Right atrium auricular region (tissue), 2 donors: ENCODE measurements around the gene PRKAG1. TPM values are rescaled to one million over a fixed set of nuclear protein-coding genes. Genes with fewer than 3 reads are reported as not detected.

Source experiments
- DNase-seq: peaks from one replicate; pipeline ENCODE4 v3.0.0-alpha.2; 2019; ENCODE audit warnings: low spot score
- H3K27ac ChIP-seq, 2 donors: fragments of 200-600 bp; sonication (generic); 1 replicate in 1 of 2; 2 replicates in 1 of 2; pipeline ENCODE4 v1.5.1; 2016 to 2019
- H3K27me3 ChIP-seq, 2 donors: fragments of 200-600 bp; sonication (generic); one replicate each; pipeline versions ENCODE4 v1.5.1 to v1.6.0; 2017 to 2019
- H3K36me3 ChIP-seq: fragments of 200-600 bp; sonication (generic); one replicate; pipeline ENCODE4 v1.5.1; 2016
- H3K4me1 ChIP-seq, 2 donors: fragments of 200-600 bp; sonication (generic); one replicate each; pipeline versions ENCODE4 v1.5.1 to v1.6.0; 2017 to 2019
- H3K4me3 ChIP-seq, 2 donors: fragments of 200-600 bp; sonication (generic); 1 replicate in 1 of 2; 2 replicates in 1 of 2; pipeline ENCODE4 v1.5.1; 2017 to 2019; ENCODE audit warnings: mild to moderate bottlenecking in 1 of 2, moderate library complexity in 1 of 2
- H3K9me3 ChIP-seq, 2 donors: fragments of 200-600 bp; sonication (generic); one replicate each; pipeline ENCODE4 v1.5.1; 2019
- CTCF ChIP-seq, 2 donors: fragments of 200-600 bp; sonication (generic); IDR thresholded peaks; one replicate each; pipeline ENCODE4 v1.5.1; 2019; ENCODE audit warnings: antibody characterized with exemption in 2 of 2
- total RNA-seq, 2 donors: library from RNA; depleted of rRNA; stranded (reverse); fragments of >200 nt; gene quantifications; one replicate each; pipeline ENCODE4 v1.1.0, GENCODE V29; 2016

PRKAG1 gene
- total RNA-seq, 2 donors from 2014 or later: 68.5 to 74.8 TPM

DNA sequence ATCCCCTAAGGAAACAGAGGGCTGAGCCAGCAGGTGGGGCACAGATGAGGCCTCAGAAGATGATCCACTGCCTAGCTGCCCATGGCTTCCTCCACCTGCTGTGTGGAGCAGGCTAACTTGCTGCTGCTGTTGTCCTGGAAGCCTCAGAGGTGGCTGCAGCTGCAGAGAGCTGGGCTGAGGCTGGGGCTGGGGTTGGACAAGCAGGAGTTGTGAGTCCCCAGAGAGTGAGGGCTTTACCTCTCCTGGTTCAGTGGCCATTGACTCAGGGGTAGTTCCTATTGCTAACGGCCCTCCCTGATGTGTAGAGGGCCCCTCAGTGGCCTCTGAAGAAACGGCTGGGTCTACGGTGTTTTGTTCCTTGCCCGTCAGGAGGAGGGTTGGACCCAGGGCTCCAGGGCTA lies 13.7 kb upstream of the PRKAG1 start:
- no peaks in the 10 kb centered on the region for H3K9me3 ChIP-seq
- no peak overlapping the region for H3K4me3 ChIP-seq
- H3K36me3 ChIP-seq: peaks cover 84% of the 10 kb centered on the region
- no peaks in the 10 kb centered on the region for H3K27me3 ChIP-seq
- H3K27ac ChIP-seq: no peak overlapping the region
- no peak for TF ChIP-seq CTCF (IDR thresholded peaks at IDR 0.05)
- DNase-seq: no peak
- H3K4me1 ChIP-seq: no peaks in the 10 kb centered on the region

- H3K27ac ChIP-seq: no peak overlapping the region
Measured at GRCh38 chr12:49031573-49032161, 13.1 kb upstream of the PRKAG1 start.

GRCh38 chr12:49030714-49031572 lies 12.4 kb upstream of the PRKAG1 start:
- Histone ChIP-seq H3K9me3 (no peaks in the 10 kb centered on the region), H3K27ac (no peak overlapping the region), H3K27me3 (no peaks in the 10 kb centered on the region), H3K4me1 (no peaks in the 10 kb centered on the region), H3K36me3 (peaks cover 90% of the 10 kb centered on the region), H3K4me3 (no peak overlapping the region)
- no peak for TF ChIP-seq CTCF (IDR thresholded peaks at IDR 0.05)
- DNase-seq: no peak

More at GRCh38 chr12:49031573-49032161, 13.1 kb upstream of the PRKAG1 start:
- DNase-seq: no peak
- Histone ChIP-seq H3K27me3 (no peaks in the 10 kb centered on the region), H3K4me1 (no peaks in the 10 kb centered on the region), H3K36me3 (peaks cover 84% of the 10 kb centered on the region), H3K9me3 (no peaks in the 10 kb centered on the region), H3K4me3 (no peak overlapping the region)
- TF ChIP-seq CTCF (IDR thresholded peaks at IDR 0.05): no peak

- H3K27me3 ChIP-seq: no peaks in the 10 kb centered on the region
- H3K4me3 ChIP-seq: no peak overlapping the region
- no peaks in the 10 kb centered on the region for H3K4me1 ChIP-seq
- no peak for TF ChIP-seq CTCF (IDR thresholded peaks at IDR 0.05)
- peaks cover 90% of the 10 kb centered on the region for H3K36me3 ChIP-seq
- H3K27ac ChIP-seq: no peak overlapping the region
- no peaks in the 10 kb centered on the region for H3K9me3 ChIP-seq
- no peak for DNase-seq
Measured at GRCh38 chr12:49030119-49030518, 11.5 kb upstream of the PRKAG1 start.

- H3K27ac ChIP-seq: no peak overlapping the region
- no peak for TF ChIP-seq CTCF (IDR thresholded peaks at IDR 0.05)
- H3K4me1 ChIP-seq: no peaks in the 10 kb centered on the region
- DNase-seq: no peak
- no peaks in the 10 kb centered on the region for H3K27me3 ChIP-seq
- H3K36me3 ChIP-seq: peaks cover 90% of the 10 kb centered on the region
- no peak overlapping the region for H3K4me3 ChIP-seq
- no peaks in the 10 kb centered on the region for H3K9me3 ChIP-seq
Measured at GRCh38 chr12:49028666-49029275, 10.2 kb upstream of the PRKAG1 start.
